Fibroblast of gingiva (primary cell): ENCODE measurements around the gene KLHL33.
A peak's percentile ranks its signal among the peaks of the same experiment; 100 is the strongest.

Source experiments
- DNase-seq: peaks from one replicate; pipeline ENCODE4 v3.0.0-alpha.2; 2011; ENCODE audit warnings: low read depth

The KLHL33 gene, protein sequence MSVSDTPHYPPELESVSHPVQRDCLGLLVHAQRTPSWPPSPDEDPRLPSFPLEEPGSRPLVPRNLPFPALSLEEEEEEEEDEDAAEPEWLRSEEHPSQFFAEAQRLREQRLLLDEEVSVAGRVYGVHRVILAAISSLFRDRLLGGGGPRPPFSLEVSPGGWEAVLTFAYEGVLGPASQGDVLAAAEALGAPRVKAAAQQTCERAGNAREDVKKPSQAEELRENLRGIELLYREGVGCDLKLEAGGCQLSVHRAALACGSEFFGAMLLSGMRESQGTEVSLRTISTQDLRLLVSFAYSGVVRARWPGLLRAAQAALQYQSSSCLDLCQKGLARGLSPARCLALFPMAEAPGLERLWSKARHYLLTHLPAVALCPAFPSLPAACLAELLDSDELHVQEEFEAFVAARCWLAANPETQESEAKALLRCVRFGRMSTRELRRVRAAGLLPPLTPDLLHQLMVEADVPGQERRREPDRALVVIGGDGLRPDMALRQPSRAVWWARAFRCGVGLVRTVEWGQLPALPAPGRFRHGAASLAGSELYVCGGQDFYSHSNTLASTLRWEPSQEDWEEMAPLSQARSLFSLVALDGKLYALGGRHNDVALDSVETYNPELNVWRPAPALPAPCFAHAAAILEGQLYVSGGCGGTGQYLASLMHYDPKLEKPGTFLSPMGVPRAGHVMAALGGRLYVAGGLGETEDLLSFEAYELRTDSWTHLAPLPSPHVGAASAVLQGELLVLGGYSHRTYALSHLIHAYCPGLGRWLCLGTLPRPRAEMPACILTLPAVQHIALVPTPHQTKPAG

DNA sequence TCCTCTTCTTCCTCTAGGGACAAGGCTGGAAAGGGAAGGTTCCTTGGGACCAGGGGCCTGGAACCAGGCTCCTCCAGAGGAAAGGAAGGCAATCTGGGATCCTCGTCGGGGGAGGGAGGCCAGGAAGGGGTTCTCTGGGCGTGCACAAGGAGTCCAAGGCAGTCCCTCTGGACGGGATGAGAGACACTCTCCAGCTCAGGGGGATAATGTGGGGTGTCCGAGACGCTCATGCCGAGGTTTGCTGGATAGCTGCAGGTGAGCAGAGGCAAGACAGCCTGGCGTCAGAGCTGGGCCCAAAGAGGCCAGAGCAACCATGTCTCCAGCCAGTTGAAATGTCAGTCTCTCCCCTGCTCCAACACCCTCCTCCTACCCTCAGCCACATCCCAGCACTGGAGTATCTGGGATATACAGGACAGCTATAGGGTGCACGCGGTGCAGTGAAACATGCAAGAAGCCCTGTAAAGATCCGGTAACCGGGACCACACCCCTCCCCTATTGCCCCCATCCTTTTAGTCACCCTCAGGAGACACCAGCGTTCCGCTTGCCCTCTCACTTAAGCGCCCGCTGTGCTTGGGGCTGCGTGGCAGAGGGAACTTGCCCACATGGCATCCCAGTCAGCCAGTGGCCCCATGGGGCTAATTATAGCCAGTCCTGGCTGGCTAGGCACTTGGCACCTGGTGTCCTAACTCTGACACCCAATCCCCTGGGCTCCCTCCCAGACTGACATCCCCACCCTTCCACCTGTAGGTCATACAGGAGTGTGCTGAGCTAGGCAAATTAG, at the start of gene KLHL33:
Gene KLHL33 (minus strand): TSS at position 585 of the 781 bp plus-strand sequence. CDS start 355 bp downstream, at position 230.
- peak; percentile 20 for DNase-seq

DNA sequence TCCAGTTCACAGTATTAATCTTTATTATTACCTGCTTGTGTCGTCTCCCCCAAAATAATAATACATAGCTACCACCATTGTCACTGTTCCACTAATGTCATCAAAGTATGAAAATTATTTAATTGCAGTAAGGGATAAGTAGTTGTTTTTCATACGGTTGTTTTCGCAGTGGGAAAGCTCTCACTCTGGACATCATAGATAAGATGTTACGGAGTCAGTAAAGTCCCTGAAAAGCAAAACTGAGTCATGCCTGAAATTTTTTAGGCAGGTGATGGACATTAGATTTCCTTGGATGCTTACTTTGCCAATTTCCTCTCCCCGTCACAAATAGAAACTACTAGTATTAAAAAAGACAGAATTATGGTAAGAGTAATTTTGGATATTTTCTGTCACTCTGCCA, 46.4 kb upstream of the KLHL33 start:
- no peak for DNase-seq

- no peak for DNase-seq
Measured at GRCh38 chr14:20478894-20479293, 42.9 kb upstream of the KLHL33 start.

- DNase-seq, result no peak
Measured at GRCh38 chr14:20477211-20477876, 41.4 kb upstream of the KLHL33 start.

DNA sequence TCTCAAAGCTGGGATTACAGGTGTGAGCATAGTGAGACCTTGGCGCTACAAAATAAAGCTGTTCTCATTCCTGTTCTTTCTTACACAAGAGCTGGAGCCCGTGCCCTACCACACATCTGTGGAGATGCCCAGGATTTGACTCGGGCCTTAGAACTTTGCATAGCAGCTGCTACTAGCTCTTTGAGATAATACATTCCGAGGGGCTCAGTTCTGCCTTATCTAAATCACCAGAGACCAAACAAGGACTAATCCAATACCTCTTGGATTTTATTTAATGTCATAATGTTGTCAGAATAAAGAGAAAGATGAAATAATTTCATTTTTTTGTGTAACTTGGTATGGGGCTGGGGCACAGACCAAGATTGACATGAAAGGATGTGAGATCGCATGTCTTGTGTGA, 40.8 kb upstream of the KLHL33 start:
- no peak for DNase-seq

- no peak for DNase-seq
Measured at GRCh38 chr14:20472536-20473169, 36.7 kb upstream of the KLHL33 start.

- no peak for DNase-seq
Measured at GRCh38 chr14:20470603-20470901, 34.6 kb upstream of the KLHL33 start.

DNA sequence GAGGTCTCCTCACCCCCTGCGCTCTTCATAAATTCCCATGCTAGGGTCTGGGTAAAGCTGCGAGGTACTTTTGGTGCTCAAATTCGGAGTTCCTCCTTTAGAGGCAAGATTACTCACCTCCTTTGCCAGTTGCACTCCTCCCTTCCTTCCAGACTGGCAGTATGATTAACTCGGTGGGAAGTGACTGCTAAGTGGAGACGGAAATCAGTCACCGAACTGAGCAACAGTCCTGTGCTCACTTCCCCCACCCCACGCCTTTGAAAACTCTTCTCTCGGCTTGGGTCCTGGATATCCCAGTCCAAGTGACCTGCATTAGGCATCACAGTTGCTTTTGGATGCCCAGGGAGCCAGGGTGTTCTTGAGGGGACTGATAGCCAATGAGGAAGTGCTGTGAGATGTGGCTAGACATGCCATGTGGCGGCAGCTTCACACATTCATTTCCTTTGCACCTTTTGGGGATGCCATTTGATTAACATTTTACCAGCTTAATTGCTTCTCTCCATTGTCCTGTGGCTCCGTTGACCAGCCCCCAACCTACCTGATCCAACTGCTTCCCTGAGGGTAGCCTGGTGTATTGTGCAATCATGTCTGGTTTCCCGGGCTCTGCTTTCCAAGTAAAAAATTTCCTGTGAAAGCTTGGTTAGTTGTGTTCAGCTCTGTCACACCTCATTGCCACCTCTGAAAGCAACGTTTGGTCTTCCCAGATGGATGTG, 34.1 kb upstream of the KLHL33 start:
- peak; percentile 46 for DNase-seq

GRCh38 chr14:20469242-20469889, 33.4 kb upstream of the KLHL33 start, which contains the start of gene PNP:
TSS of gene PNP (plus strand) at chr14:20469406. CDS start at chr14:20469525, 119 bp downstream.
- peak; percentile 90 for DNase-seq

GRCh38 chr14:20468764-20469241, 32.8 kb upstream of the KLHL33 start:
- DNase-seq, result no peak

GRCh38 chr14:20461225-20462141, 25.5 kb upstream of the KLHL33 start, which contains the start of gene PIP4P1:
TSS of gene PIP4P1 (minus strand) at chr14:20461434. CDS start at chr14:20461325, 109 bp downstream.
- peak; percentile 100 for DNase-seq

- DNase-seq, result no peak
Measured at GRCh38 chr14:20460458-20461224, 24.7 kb upstream of the KLHL33 start.

- no peak for DNase-seq
Measured at GRCh38 chr14:20458031-20458789, 22.2 kb upstream of the KLHL33 start.

- no peak for DNase-seq
Measured at GRCh38 chr14:20456971-20457370, 21.0 kb upstream of the KLHL33 start.

- peak; percentile 84 for DNase-seq
Measured at GRCh38 chr14:20455355-20456300, 19.7 kb upstream of the KLHL33 start.
